ENCODE results near the gene FAM13A. TPM values are rescaled to one million over a fixed set of nuclear protein-coding genes. Genes with fewer than 3 reads are reported as not detected.
"Not testable (repeated sequence)": the region's sequence is repeated elsewhere in the genome, so short reads cannot be mapped to it uniquely, and the experiment has no call there.

Gene FAM13A
- total and polyA plus RNA-seq, 10 of the 15 experiments (the other 5 are each of a cell fraction or from before 2014, with no cell fraction given): 0.05 to 1.8 (median 0.27) TPM; not detected in 1

DNA sequence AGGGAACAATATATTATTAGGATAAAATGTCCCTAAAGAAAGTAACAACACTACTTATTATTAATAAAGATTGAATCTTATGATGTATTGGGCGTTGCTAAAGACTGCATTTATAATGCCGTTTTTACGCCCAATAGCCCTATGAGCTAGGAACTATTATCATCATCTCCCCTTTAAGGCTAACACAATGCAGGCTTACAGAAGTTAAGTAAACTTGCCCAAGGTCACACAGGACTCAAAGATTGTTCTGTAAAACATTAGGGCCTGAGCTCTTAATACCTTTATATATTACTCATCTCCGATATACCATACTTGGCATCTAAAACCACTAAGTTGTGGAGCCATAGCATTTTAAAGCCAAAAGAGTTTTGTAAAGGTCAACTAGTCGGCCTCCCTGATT lies 149.5 kb downstream of the FAM13A start:
- H3K79me2 ChIP-seq (ENCODE audit: control insufficient read depth, insufficient read depth, low read length): no peaks in the 10 kb centered on the region
- DNase-seq (ENCODE audit: low read depth, low spot score): no peak
- H3K4me3 ChIP-seq: no peak overlapping the region
- no peak overlapping the region for H3K27ac ChIP-seq (ENCODE audit: control insufficient read depth, insufficient read depth)
- no peak for ATAC-seq
- whole genome bisulfite sequencing (ENCODE audit: insufficient coverage, insufficient replicate concordance, low lambda C conversion rate, missing lambda C conversion rate): 32% methylated on average over 5 of the region's 5 CpGs
- ChIA-PET CTCF (no interaction called here), POLR2A (no interaction called here), RAD21 (ENCODE audit: unreplicated experiment) (no interaction called here), SMC1A (ENCODE audit: uncharacterized antibody, unreplicated experiment) (interaction anchor here (0.9 to 2.0 kb wide), 2 partner anchors 10 to 59 kb away, joined by 3 to 5 read pairs; no protein-coding TSS in a partner anchor)
- no peaks in the 10 kb centered on the region for H3K27me3 ChIP-seq (replicated peaks in 1 of 2; ENCODE audit: control insufficient read depth in 2 of 2, insufficient read depth in 2 of 2, low read length in 1 of 2)
- TF ChIP-seq NFYB (IDR thresholded peaks at IDR 0.05; ENCODE audit: insufficient read depth, low read depth, low read length): no peak
- TF ChIP-seq SRF (IDR thresholded peaks at IDR 0.05; ENCODE audit: low read depth in 2 of 2, low read length in 2 of 2): no peak
- no peak for TF ChIP-seq POLR2AphosphoS5 (IDR thresholded peaks at IDR 0.05; ENCODE audit: low read length)
- TF ChIP-seq SREBF2 (IDR thresholded peaks at IDR 0.05; ENCODE audit: low read length): no peak
- TF ChIP-seq HDAC2 (IDR thresholded peaks at IDR 0.05): no peak
- no peak for TF ChIP-seq RCOR1 (conservative IDR thresholded peaks at IDR 0.05; ENCODE audit: low read depth, low read length)
- TF ChIP-seq SMC3 (IDR thresholded peaks at IDR 0.05; ENCODE audit: borderline replicate concordance, low read length): no peak
- H3K9ac ChIP-seq (ENCODE audit: control insufficient read depth, insufficient read depth, low read length): no peak overlapping the region
- H3K9me3 ChIP-seq (replicated peaks; ENCODE audit: control insufficient read depth, insufficient read depth, low read length): no peaks in the 10 kb centered on the region
- H3K4me1 ChIP-seq (ENCODE audit: control insufficient read depth, insufficient read depth, low read length): no peaks in the 10 kb centered on the region
- H4K20me1 ChIP-seq (ENCODE audit: control insufficient read depth, insufficient read depth): no peaks in the 10 kb centered on the region
- no peak overlapping the region for H2AFZ ChIP-seq (ENCODE audit: control insufficient read depth, low read depth, low read length)
- intact Hi-C loops (cut with micrococcal nuclease; ENCODE audit: unreplicated experiment) (no loop called here), in situ Hi-C loops (cut with MboI) (no loop called here)
- no TSS peak for BruUV-seq (replicated peaks)
- no peaks in the 10 kb centered on the region for H3K36me3 ChIP-seq (ENCODE audit: control insufficient read depth in 2 of 2, insufficient read depth in 2 of 2, low read length in 1 of 2)
- FAIRE-seq: no peak
- H3K4me2 ChIP-seq (ENCODE audit: control insufficient read depth, insufficient read depth): no peak overlapping the region

DNA sequence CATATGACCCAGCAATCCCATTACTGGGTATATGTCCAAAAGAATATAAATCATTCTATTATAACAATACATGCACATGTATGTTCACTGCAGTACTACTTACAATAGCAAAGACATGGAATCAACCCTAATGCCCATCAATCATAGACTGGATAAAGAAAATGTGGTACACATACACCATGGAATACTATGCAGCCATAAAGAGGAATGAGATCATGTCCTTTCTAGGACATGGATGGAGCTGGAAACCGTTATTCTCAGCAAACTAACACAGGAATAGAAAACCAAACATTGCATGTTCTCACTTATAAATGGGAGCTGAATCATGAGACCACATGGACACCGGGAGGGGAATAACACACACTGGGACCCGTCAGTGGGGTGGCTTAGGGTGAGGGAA lies 152.7 kb downstream of the FAM13A start:
- H3K27ac ChIP-seq (ENCODE audit: control insufficient read depth, insufficient read depth); DNase-seq (ENCODE audit: low read depth, low spot score); H3K4me3 ChIP-seq; H3K79me2 ChIP-seq (ENCODE audit: control insufficient read depth, insufficient read depth, low read length); BruUV-seq (replicated peaks); RAD21 ChIA-PET (ENCODE audit: unreplicated experiment); in situ Hi-C loops (cut with MboI); FAIRE-seq; H2AFZ ChIP-seq (ENCODE audit: control insufficient read depth, low read depth, low read length); ATAC-seq; intact Hi-C loops (cut with micrococcal nuclease; ENCODE audit: unreplicated experiment); H4K20me1 ChIP-seq (ENCODE audit: control insufficient read depth, insufficient read depth); H3K9ac ChIP-seq (ENCODE audit: control insufficient read depth, insufficient read depth, low read length); H3K4me1 ChIP-seq (ENCODE audit: control insufficient read depth, insufficient read depth, low read length); POLR2A ChIA-PET; H3K9me3 ChIP-seq (replicated peaks; ENCODE audit: control insufficient read depth, insufficient read depth, low read length); H3K4me2 ChIP-seq (ENCODE audit: control insufficient read depth, insufficient read depth); H3K27me3 ChIP-seq (replicated peaks in 1 of 2; ENCODE audit: control insufficient read depth in 2 of 2, insufficient read depth in 2 of 2, low read length in 1 of 2); H3K36me3 ChIP-seq (ENCODE audit: control insufficient read depth in 2 of 2, insufficient read depth in 2 of 2, low read length in 1 of 2): not testable (repeated sequence)
- ChIA-PET CTCF (interaction anchor here (1.0 kb wide), 1 partner anchor 20 kb away, joined by 3 read pairs; no protein-coding TSS in a partner anchor), SMC1A (ENCODE audit: uncharacterized antibody, unreplicated experiment) (interaction anchor here (1.3 kb wide), 1 partner anchor 119 kb away, joined by 5 read pairs; no protein-coding TSS in a partner anchor)
- WGBS (ENCODE audit: insufficient coverage, insufficient replicate concordance, low lambda C conversion rate, missing lambda C conversion rate): 17% methylated on average over 3 of the region's 3 CpGs

Data from GM12878 (cell line).